Measurements from ENCODE around the gene METTL22.
A peak's percentile ranks its signal among the peaks of the same experiment; 100 is the strongest.

METTL22 gene

DNA sequence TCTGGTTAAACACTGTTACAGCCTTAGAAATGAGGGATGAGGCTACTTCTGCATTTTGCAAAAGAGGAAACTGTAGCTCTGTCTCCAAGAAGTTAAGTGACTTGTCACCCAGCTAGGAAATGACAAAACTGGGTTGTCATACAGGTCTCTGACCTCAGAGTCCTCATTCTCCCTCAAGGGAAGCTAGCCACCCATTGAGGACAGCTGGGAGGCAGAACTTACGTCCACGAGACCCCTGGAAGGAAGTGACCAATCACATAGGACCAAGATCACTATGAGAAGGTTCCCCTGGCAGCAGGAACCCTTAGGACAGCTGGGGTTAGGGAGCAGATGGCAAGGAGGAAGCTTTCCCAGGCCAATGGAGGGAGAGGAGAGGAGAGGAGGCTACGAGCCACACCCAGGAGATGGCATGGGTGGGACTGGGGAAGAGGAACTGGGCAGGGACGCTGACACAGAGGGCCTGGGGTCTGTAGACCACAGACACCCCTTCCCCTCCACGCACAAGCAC lies 11.2 kb downstream of the METTL22 start:
- Histone ChIP-seq H3K36me3 (ENCODE audit: control insufficient read depth in 2 of 2, insufficient read depth in 2 of 2, low read length in 2 of 2) (peaks cover 47 to 75% of the 10 kb centered on the region in 2 donors), H3K27ac (ENCODE audit: low read length) (peak overlapping the region; percentile 11), H3K9ac (ENCODE audit: low read length in 2 of 2) (no peak overlapping the region)

DNA sequence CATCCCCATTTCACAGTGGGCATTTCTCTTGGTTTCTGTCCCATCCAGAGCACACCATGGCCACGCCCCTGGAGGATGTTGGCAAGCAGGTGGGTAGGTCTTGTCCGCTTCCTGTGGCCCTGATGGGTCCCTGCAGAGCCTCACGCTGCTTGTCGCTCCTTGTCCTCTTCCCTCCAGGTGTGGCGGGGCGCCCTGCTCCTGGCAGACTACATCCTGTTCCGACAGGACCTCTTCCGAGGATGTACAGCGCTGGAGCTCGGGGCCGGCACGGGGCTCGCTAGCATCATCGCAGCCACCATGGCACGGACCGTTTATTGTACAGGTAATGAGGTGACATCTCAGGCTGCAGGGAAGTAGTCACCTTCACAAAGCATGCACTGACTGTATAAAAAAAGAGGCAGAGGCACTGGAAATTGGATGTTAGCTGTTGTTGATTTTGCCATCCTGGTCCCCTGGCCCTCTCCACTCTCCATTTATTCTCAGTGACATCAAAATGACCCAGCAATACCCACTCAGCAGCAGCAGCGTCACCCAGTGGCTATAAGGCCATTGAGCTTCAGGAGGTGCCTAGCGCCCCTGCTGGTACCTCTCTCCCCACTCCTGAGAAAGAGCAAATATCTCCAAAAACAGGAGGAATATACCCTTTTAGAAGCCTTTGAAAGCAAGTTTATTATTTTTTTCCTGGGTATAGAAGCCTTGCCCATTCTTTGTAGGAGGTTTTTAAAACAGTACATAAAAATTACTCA lies 13.7 kb downstream of the METTL22 start:
- no peak overlapping the region for H3K9ac ChIP-seq (ENCODE audit: low read length in 2 of 2)
- no peak overlapping the region for H3K27ac ChIP-seq (ENCODE audit: low read length)
- no peaks in the 10 kb centered on the region for H3K9me3 ChIP-seq (ENCODE audit: control insufficient read depth in 2 of 2, low read length in 2 of 2)
- no peaks in the 10 kb centered on the region for H3K4me1 ChIP-seq (ENCODE audit: control insufficient read depth, insufficient read depth, low read length)
- no peaks in the 10 kb centered on the region for H3K27me3 ChIP-seq (ENCODE audit: control insufficient read depth in 1 of 2, insufficient read depth in 2 of 2, low read length in 2 of 2)
- no peak overlapping the region for H3K4me3 ChIP-seq (ENCODE audit: low read length in 2 of 2)
- H3K36me3 ChIP-seq (ENCODE audit: control insufficient read depth in 2 of 2, insufficient read depth in 2 of 2, low read length in 2 of 2): peaks cover 37 to 72% of the 10 kb centered on the region in 2 donors

More for the DNA sequence above, 11.2 kb downstream of the METTL22 start:
- Histone ChIP-seq H3K4me1 (ENCODE audit: control insufficient read depth, insufficient read depth, low read length) (no peaks in the 10 kb centered on the region), H3K27me3 (ENCODE audit: control insufficient read depth in 1 of 2, insufficient read depth in 2 of 2, low read length in 2 of 2) (no peaks in the 10 kb centered on the region), H3K4me3 (ENCODE audit: low read length in 2 of 2) (no peak overlapping the region), H3K9me3 (ENCODE audit: control insufficient read depth in 2 of 2, low read length in 2 of 2) (no peaks in the 10 kb centered on the region)

DNA sequence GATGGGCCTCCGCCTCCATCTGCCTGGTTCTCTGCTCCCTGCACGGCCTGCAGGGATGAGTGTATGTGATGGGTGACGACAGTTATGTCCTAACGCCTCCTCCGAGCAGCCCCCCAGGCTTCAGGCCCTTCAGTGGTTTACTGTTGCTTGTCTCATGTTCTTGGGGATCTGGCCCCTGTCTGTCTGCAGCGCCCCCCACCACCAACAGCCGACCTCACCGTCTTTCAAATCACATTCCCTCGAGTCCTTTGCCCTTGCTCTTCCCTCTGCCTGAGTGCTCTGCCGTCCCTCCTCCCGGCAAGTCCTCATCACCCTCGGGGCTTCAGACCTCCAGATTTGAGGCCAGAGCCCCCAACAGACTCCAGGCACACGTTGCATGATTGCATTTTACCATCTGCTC lies 18.2 kb downstream of the METTL22 start:
- H3K36me3 ChIP-seq (ENCODE audit: control insufficient read depth in 2 of 2, insufficient read depth in 2 of 2, low read length in 2 of 2): peaks cover 62 to 80% of the 10 kb centered on the region in 2 donors
- no peak overlapping the region for H3K27ac ChIP-seq (ENCODE audit: low read length)
- no peak overlapping the region for H3K4me3 ChIP-seq (ENCODE audit: low read length in 2 of 2)
- H3K4me1 ChIP-seq (ENCODE audit: control insufficient read depth, insufficient read depth, low read length): no peaks in the 10 kb centered on the region
- no peak overlapping the region for H3K9ac ChIP-seq (ENCODE audit: low read length in 2 of 2)
- no peaks in the 10 kb centered on the region for H3K27me3 ChIP-seq (ENCODE audit: control insufficient read depth in 1 of 2, insufficient read depth in 2 of 2, low read length in 2 of 2)
- no peaks in the 10 kb centered on the region for H3K9me3 ChIP-seq (ENCODE audit: control insufficient read depth in 2 of 2, low read length in 2 of 2)

DNA sequence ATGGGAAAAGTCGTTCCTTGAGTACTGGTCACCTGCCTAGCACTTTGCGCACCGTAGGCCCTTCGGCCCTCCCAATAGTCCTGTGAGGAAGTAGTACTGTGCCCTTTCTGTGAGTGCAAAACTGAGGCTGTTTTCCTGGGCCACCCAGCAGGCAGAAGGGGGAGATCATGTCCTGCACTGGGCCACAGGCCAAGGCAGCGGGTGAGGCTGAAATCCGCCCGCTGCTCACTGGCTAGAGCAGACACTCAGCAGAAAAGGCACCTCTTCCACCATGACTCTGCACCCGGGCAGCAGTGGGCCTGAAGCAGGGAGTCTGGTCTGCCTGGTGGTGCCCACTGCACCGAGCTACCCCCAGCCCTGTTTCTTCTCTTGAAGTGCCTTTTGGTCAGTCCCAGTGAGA lies 20.2 kb downstream of the METTL22 start:
- Histone ChIP-seq H3K4me3 (ENCODE audit: low read length in 2 of 2) (no peak overlapping the region), H3K27ac (ENCODE audit: low read length) (no peak overlapping the region), H3K36me3 (ENCODE audit: control insufficient read depth in 2 of 2, insufficient read depth in 2 of 2, low read length in 2 of 2) (peaks cover 71 to 80% of the 10 kb centered on the region in 2 donors), H3K27me3 (ENCODE audit: control insufficient read depth in 1 of 2, insufficient read depth in 2 of 2, low read length in 2 of 2) (no peaks in the 10 kb centered on the region), H3K4me1 (ENCODE audit: control insufficient read depth, insufficient read depth, low read length) (no peaks in the 10 kb centered on the region), H3K9me3 (ENCODE audit: control insufficient read depth in 2 of 2, low read length in 2 of 2) (no peaks in the 10 kb centered on the region), H3K9ac (ENCODE audit: low read length in 2 of 2) (no peak overlapping the region)

DNA sequence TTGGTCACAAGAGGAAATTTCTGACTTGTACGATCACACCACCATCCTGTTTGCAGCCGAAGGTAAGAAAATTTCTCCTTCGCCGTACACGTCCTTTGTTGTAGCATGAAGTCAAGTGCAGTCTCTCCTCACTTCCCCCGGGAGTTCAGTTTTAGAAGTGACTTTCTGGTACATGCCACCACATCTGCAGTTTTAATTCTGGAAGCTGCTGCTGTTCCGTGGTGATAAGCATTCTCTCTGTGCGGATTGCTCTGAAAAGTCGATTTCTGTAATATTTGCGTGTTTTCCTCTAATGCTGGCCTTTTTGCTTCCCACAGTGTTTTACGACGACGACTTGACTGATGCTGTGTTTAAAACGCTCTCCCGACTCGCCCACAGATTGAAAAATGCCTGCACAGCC lies 20.6 kb downstream of the METTL22 start:
- H3K4me3 ChIP-seq (ENCODE audit: low read length in 2 of 2): no peak overlapping the region
- H3K36me3 ChIP-seq (ENCODE audit: control insufficient read depth in 2 of 2, insufficient read depth in 2 of 2, low read length in 2 of 2): peaks cover 69 to 80% of the 10 kb centered on the region in 2 donors
- H3K27ac ChIP-seq (ENCODE audit: low read length): no peak overlapping the region
- H3K27me3 ChIP-seq (ENCODE audit: control insufficient read depth in 1 of 2, insufficient read depth in 2 of 2, low read length in 2 of 2): no peaks in the 10 kb centered on the region
- no peak overlapping the region for H3K9ac ChIP-seq (ENCODE audit: low read length in 2 of 2)
- no peaks in the 10 kb centered on the region for H3K9me3 ChIP-seq (ENCODE audit: control insufficient read depth in 2 of 2, low read length in 2 of 2)
- no peaks in the 10 kb centered on the region for H3K4me1 ChIP-seq (ENCODE audit: control insufficient read depth, insufficient read depth, low read length)

DNA sequence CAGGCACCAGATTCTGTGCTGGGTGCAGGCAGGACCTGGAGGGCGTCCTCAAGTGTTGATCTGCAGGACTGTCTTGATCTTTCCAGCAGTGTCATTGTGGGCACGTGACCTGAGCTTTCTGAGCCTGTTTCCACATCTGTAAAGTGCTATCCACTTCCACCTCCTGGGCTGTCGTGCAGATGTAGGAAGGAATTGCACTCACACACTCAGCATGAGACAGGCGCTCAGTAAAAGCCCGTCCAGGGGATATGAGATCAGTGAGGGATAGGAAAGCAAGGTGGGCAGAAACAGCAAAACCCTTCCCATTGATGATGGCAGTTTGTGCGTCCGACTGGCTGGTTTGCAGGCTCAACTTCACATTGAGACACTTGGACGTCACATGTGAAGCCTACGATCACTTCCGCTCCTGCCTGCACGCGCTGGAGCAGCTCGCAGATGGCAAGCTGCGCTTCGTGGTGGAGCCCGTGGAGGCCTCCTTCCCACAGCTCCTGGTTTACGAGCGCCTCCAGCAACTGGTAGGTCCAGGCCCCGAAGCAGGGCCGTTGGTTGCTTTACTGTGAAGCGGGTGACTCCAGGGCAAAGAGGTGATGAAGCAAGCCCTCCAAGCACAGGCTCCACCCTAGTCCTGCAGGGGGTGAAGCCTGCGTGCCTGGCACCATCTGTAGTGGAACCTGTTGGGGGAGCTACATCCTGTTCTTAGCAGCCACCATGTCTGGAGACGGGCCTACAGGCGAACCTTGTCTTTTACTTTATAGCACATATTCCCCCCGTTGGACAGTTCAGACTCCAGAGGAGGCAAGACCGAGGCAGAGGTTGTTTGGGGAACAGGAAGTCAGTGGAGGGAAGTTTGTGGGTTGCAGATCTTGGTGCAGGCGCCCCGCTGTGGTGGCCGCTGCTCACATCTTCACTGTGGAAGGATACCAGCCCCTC lies 23.0 kb downstream of the METTL22 start:
- Histone ChIP-seq H3K9ac (ENCODE audit: low read length in 2 of 2) (no peak overlapping the region), H3K27me3 (ENCODE audit: control insufficient read depth in 1 of 2, insufficient read depth in 2 of 2, low read length in 2 of 2) (no peaks in the 10 kb centered on the region), H3K4me1 (ENCODE audit: control insufficient read depth, insufficient read depth, low read length) (no peaks in the 10 kb centered on the region), H3K27ac (ENCODE audit: low read length) (no peak overlapping the region), H3K9me3 (ENCODE audit: control insufficient read depth in 2 of 2, low read length in 2 of 2) (no peaks in the 10 kb centered on the region), H3K36me3 (ENCODE audit: control insufficient read depth in 2 of 2, insufficient read depth in 2 of 2, low read length in 2 of 2) (peaks cover 66 to 75% of the 10 kb centered on the region in 2 donors), H3K4me3 (ENCODE audit: low read length in 2 of 2) (no peak overlapping the region)

GRCh38 chr16:8645141-8645521 lies 23.6 kb downstream of the METTL22 start:
- H3K4me3 ChIP-seq (ENCODE audit: low read length in 2 of 2): no peak overlapping the region

GRCh38 chr16:8645831-8646230 lies 24.3 kb downstream of the METTL22 start:
- Histone ChIP-seq H3K27me3 (ENCODE audit: control insufficient read depth in 1 of 2, insufficient read depth in 2 of 2, low read length in 2 of 2) (no peaks in the 10 kb centered on the region), H3K9me3 (ENCODE audit: control insufficient read depth in 2 of 2, low read length in 2 of 2) (no peaks in the 10 kb centered on the region), H3K4me3 (ENCODE audit: low read length in 2 of 2) (no peak overlapping the region), H3K9ac (ENCODE audit: low read length in 2 of 2) (no peak overlapping the region), H3K27ac (ENCODE audit: low read length) (no peak overlapping the region), H3K4me1 (ENCODE audit: control insufficient read depth, insufficient read depth, low read length) (no peaks in the 10 kb centered on the region), H3K36me3 (ENCODE audit: control insufficient read depth in 2 of 2, insufficient read depth in 2 of 2, low read length in 2 of 2) (peaks cover 59 to 66% of the 10 kb centered on the region in 2 donors)

More at GRCh38 chr16:8645141-8645521, 23.6 kb downstream of the METTL22 start:
- Histone ChIP-seq H3K36me3 (ENCODE audit: control insufficient read depth in 2 of 2, insufficient read depth in 2 of 2, low read length in 2 of 2) (peaks cover 60 to 68% of the 10 kb centered on the region in 2 donors), H3K27me3 (ENCODE audit: control insufficient read depth in 1 of 2, insufficient read depth in 2 of 2, low read length in 2 of 2) (no peaks in the 10 kb centered on the region), H3K9me3 (ENCODE audit: control insufficient read depth in 2 of 2, low read length in 2 of 2) (no peaks in the 10 kb centered on the region), H3K9ac (ENCODE audit: low read length in 2 of 2) (no peak overlapping the region), H3K27ac (ENCODE audit: low read length) (no peak overlapping the region), H3K4me1 (ENCODE audit: control insufficient read depth, insufficient read depth, low read length) (no peaks in the 10 kb centered on the region)

GRCh38 chr16:8646326-8647053 lies 25.0 kb downstream of the METTL22 start:
- Histone ChIP-seq H3K27ac (ENCODE audit: low read length) (no peak overlapping the region), H3K27me3 (ENCODE audit: control insufficient read depth in 1 of 2, insufficient read depth in 2 of 2, low read length in 2 of 2) (no peaks in the 10 kb centered on the region), H3K9me3 (ENCODE audit: control insufficient read depth in 2 of 2, low read length in 2 of 2) (no peaks in the 10 kb centered on the region), H3K4me3 (ENCODE audit: low read length in 2 of 2) (no peak overlapping the region), H3K36me3 (ENCODE audit: control insufficient read depth in 2 of 2, insufficient read depth in 2 of 2, low read length in 2 of 2) (peaks cover 53 to 61% of the 10 kb centered on the region in 2 donors), H3K4me1 (ENCODE audit: control insufficient read depth, insufficient read depth, low read length) (no peaks in the 10 kb centered on the region), H3K9ac (ENCODE audit: low read length in 2 of 2) (no peak overlapping the region)

DNA sequence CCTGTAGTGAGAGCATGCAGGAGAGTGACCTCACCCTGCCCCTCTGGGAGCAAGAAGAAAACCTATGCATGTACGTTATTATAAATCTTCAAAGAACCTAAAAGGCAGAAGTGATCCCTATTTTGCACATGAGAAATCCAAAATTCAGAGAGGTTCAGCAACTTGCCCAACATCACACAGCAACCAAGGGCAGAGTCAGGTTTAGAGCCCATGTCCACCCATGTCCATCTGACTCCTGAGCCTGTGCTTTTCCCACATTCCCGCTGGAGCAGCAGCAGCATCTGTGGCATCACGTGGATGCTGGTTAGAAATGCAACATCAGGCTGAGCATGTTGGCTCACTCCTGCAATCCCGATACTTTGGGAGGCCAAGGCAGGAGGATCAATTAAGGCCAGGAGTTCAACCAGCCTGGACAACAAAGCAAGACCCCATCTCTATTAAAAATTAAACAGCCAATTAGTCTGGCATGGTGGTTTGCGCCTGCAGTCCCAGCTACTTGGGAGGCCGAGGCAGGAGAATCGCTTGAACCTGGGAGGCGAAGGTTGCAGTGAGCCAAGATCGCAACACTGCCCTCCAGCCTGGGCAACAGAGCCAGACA lies 26.3 kb downstream of the METTL22 start:
- H3K9me3 ChIP-seq (ENCODE audit: control insufficient read depth in 2 of 2, low read length in 2 of 2): no peaks in the 10 kb centered on the region
- no peaks in the 10 kb centered on the region for H3K4me1 ChIP-seq (ENCODE audit: control insufficient read depth, insufficient read depth, low read length)
- H3K4me3 ChIP-seq (ENCODE audit: low read length in 2 of 2): no peak overlapping the region
- no peak overlapping the region for H3K9ac ChIP-seq (ENCODE audit: low read length in 2 of 2)
- no peak overlapping the region for H3K27ac ChIP-seq (ENCODE audit: low read length)
- no peaks in the 10 kb centered on the region for H3K27me3 ChIP-seq (ENCODE audit: control insufficient read depth in 1 of 2, insufficient read depth in 2 of 2, low read length in 2 of 2)
- H3K36me3 ChIP-seq (ENCODE audit: control insufficient read depth in 2 of 2, insufficient read depth in 2 of 2, low read length in 2 of 2): peaks cover 40 to 48% of the 10 kb centered on the region in 2 donors

Data from stomach smooth muscle (tissue), 2 donors.